ENCODE measurements around the gene GOLGA6A.
"Not testable (repeated sequence)": the region's sequence is repeated elsewhere in the genome, so short reads cannot be mapped to it uniquely, and the experiment has no call there.

The GOLGA6A gene

GRCh38 chr15:74052271-74053260 is 29.8 kb downstream of the GOLGA6A start:
- DNase-seq = not testable (repeated sequence)

- DNase-seq = no peak
These were observed 31.7 kb downstream of the GOLGA6A start for GRCh38 chr15:74050556-74051234.

GRCh38 chr15:74050127-74050526 is 32.2 kb downstream of the GOLGA6A start:
- no peak for DNase-seq

- DNase-seq = no peak
These were observed 36.1 kb downstream of the GOLGA6A start for GRCh38 chr15:74046275-74046674.

GRCh38 chr15:74045636-74046274 is 36.6 kb downstream of the GOLGA6A start:
- no peak for DNase-seq

- DNase-seq = no peak
These were observed 37.2 kb downstream of the GOLGA6A start for GRCh38 chr15:74045184-74045583.

GRCh38 chr15:74044267-74045110 is 37.9 kb downstream of the GOLGA6A start:
- DNase-seq = no peak

GRCh38 chr15:74043425-74044266 is 38.7 kb downstream of the GOLGA6A start:
- DNase-seq = no peak

GRCh38 chr15:74042603-74043424 is 39.5 kb downstream of the GOLGA6A start:
- DNase-seq = no peak

GRCh38 chr15:74041777-74042435 is 40.4 kb downstream of the GOLGA6A start:
- DNase-seq = no peak

GRCh38 chr15:74041311-74041756 is 41.0 kb downstream of the GOLGA6A start:
- no peak for DNase-seq

GRCh38 chr15:74040109-74040850 is 42.1 kb downstream of the GOLGA6A start:
- no peak for DNase-seq

GRCh38 chr15:74039656-74040010 is 42.7 kb downstream of the GOLGA6A start:
- DNase-seq = no peak

GRCh38 chr15:74038707-74039655 is 43.4 kb downstream of the GOLGA6A start:
- DNase-seq = no peak

- DNase-seq = no peak
These were observed 44.9 kb downstream of the GOLGA6A start for GRCh38 chr15:74037171-74038117.

GRCh38 chr15:74036271-74037170 is 45.8 kb downstream of the GOLGA6A start:
- no peak for DNase-seq
